GM18870 (cell line): ENCODE data around the gene EIF3K.

Experiments used
- ATAC-seq: cut with Tn5 transposase; IDR thresholded peaks from one replicate; pipeline ENCODE4 v1.9.1; 2021; ENCODE audit warnings: moderate library complexity; ENCODE audit not compliant: unreplicated experiment

EIF3K gene

GRCh38 chr19:38683393-38684077 lies 64.5 kb downstream of the EIF3K start:
- ATAC-seq = no peak

DNA sequence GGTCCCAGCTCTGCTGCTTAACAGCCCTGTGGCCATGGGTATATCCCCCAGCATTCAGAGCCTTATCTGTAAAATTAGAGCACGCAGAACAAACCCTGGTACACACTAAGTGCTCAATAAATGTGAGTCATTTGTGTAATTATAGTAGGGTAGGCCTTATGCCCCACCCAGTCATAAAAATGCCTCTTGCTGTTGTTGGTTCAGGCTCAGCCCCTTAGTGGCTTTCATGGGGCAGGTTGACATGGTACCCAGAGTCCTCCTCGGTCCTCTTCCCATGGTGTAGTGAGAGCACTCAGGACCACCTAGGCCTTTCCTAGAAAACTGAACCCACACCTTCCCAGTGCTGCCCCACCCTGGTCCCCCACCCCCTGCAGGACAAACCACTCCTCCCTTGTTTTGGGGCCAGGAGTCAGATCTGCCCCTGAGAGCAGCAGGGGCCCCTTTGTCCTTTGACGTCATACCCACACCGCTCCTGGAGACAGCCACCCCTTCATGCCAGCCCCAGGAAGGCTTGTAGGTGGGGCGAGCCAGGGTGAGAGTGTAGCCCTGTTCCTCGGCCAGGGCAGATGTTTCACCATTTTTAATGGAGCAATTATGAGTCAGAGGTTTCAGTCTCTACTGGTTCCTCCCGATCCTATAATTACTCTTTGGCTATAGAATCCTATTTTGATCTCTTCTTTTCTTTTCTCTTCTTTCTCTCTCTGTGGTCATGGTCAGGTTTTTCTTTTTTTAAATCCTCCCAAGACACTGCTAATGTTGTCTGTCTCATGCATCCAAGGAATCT lies 65.3 kb downstream of the EIF3K start:
- ATAC-seq = no peak

DNA sequence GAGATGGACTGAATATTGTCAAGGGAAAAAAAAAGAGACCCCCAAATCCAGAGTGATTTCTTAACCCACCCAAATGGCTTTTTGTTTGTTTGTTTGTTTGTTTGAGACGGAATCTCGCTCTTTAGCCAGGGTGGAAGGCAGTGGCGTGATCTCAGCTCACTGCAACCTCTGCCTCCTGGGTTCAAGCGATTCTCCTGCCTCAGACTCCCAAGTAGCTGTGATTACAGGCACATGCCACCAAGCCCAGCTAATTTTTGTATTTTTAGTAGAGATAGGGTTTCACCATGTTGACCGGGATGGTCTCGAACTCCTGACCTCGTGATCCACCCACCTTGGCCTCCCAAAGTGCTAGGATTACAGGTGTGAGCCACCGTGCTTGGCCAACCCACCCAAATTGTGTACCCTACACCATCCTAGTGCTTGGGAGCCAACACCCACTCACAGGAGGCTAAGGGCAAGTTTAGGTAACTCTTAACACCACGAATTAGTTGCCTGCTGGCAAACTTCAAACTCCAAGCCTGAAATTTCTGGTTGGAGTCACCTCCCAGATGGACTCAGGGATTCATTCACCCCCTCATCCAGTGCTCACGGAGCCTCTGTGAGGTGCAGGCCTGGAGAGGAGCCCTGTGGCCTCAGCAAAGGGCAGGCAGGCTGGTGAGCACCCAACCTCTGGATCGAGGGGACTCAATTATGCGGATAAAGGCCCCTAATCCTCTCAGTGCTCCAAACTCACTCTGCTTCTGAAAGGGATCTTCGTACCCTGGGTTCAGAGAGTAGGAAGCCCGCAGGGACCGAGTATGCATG lies 66.1 kb downstream of the EIF3K start:
- no peak for ATAC-seq

DNA sequence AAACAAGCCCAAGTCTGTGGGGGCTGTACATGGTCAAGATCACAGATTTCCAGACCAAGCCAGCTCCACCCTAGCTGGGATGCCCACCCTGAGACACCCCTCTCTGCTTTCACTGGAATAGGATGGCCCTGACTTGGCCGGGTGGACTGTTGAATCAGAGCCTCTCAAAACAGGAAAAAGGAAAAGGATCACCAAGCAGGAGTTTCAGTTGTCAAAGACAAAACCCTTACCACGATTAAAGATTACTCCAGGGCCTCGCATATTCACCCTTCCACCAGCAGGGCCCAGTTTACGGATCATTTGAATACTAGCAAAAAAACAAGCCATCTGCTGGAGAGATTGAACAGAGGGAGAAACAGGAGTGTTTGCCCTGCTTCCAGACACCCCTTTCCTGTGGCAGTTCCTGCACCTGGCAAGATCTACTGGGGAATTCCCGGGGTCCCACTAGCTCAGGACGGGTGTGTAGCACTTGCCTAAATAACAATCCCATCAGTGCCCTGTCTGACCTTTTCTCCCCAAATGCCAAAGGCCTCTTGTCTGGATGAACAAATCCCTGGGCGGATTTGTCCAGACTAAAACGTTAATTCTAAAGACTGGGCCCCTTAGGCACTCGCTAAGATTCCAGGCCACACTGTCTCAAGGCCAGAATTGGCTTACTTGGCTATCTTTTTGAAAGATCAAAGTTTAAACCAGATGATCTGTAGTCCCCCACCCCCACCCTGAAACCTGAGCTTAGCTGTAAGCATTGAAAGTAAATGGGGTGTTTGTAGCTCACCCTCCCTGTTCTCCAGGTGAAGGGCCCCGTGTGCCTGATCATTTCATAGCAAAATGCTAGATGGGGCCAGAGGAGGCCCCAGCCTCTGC lies 66.9 kb downstream of the EIF3K start:
- ATAC-seq = no peak

DNA sequence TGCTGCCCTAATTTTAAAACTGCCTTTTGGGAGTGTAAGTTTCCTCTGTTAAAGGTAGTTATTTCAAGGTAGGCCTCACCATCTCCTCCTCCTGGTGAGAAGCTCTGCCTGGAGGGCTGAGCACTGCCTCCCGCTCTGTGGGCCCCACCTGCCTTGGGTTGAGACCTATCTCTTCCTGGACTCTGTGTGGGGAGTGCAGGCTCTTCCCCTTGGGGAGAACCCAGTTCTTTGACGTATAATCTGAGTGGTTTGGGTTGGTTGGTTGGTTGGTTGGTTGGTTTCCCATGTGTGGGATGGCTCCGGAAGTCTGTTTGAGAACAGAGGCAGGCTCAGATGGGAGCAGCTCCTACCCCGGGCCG lies 67.5 kb downstream of the EIF3K start:
- ATAC-seq = no peak
